ENCODE data around the gene FRK.

FRK gene

DNA sequence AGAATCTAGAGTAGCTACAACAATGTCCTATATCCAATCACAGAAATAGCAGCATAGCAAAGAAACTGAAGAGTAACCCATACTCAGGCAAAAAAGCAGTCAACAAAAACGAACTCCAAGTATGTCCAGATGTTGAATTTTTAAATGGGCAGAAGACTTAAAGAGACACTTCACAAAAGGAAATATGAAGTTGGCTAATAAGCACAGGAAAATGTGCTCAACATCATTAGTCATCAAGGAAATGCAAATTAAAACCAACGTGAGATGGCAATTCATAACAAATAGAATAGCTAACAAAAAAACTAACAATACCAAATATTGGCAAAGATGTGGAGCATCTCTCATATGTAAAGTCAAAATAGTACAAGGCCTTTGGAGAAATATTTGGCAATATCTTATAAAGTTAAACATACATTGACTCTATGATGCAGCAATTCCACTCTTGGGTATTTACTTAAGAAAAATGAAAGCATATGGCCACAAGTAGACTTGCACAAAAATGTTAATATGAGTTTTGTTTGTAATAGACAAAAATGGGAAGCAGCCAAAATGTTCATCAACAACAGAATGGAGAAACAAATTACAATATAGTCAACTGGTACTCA is 37.7 kb downstream of the FRK start:
- no peak overlapping the region for H3K4me3 ChIP-seq (ENCODE audit: insufficient read depth, low read depth, low read length, poor library complexity, severe bottlenecking)
- H3K27me3 ChIP-seq (replicated peaks; ENCODE audit: control insufficient read depth, insufficient read depth, low read length, poor library complexity, severe bottlenecking) = no peaks in the 10 kb centered on the region
- H3K27ac ChIP-seq (ENCODE audit: insufficient read depth, low read length, poor library complexity, severe bottlenecking) = no peak overlapping the region
- H3K9me3 ChIP-seq (ENCODE audit: control insufficient read depth, low read length) = no peaks in the 10 kb centered on the region
- no peaks in the 10 kb centered on the region for H3K36me3 ChIP-seq (ENCODE audit: control insufficient read depth, insufficient read depth, low read length)
- DNase-seq = no peak
- no peaks in the 10 kb centered on the region for H3K4me1 ChIP-seq (ENCODE audit: control insufficient read depth, insufficient read depth, low read length, poor library complexity, severe bottlenecking)

DNA sequence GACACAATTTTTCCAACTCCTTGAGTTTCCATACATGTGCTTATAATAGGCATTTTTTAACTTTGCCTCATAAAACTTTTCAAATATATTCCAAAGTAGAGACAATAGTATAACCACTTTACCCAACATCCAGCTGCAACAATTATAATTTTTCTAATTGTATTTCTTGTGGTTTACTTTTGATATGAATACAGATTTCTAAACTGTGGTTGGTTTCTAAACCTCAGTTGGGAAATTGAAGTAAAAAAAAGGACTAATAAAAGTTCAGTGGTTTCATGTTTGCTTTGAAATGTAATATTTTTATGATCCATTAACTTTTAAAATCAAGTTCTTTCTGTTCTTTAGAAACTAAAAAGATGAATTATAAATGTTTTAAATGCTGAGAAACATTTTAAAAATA is 40.0 kb downstream of the FRK start:
- no peaks in the 10 kb centered on the region for H3K4me1 ChIP-seq (ENCODE audit: control insufficient read depth, insufficient read depth, low read length, poor library complexity, severe bottlenecking)
- H3K27me3 ChIP-seq (replicated peaks; ENCODE audit: control insufficient read depth, insufficient read depth, low read length, poor library complexity, severe bottlenecking) = no peaks in the 10 kb centered on the region
- DNase-seq = no peak
- no peak overlapping the region for H3K4me3 ChIP-seq (ENCODE audit: insufficient read depth, low read depth, low read length, poor library complexity, severe bottlenecking)
- H3K36me3 ChIP-seq (ENCODE audit: control insufficient read depth, insufficient read depth, low read length) = no peaks in the 10 kb centered on the region
- no peak overlapping the region for H3K27ac ChIP-seq (ENCODE audit: insufficient read depth, low read length, poor library complexity, severe bottlenecking)
- H3K9me3 ChIP-seq (ENCODE audit: control insufficient read depth, low read length) = no peaks in the 10 kb centered on the region

DNA sequence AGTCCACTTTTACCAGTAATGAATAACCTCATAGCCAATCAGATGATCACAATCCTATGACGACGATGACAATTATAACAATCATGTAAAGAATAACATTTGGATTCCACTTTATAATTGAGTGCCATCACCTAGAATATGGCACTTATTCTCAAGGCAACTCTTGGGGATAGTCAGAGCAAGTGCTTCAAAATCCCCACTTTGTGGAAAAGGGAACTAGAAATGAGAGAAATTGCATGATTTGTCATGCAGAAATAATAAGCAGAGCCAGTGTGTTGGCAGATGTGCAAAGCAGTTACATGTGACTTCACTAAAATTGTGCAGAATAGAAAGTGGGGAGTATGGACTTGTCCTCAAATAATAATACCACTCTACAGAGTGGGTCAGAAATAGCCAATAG is 41.3 kb downstream of the FRK start:
- H3K36me3 ChIP-seq (ENCODE audit: control insufficient read depth, insufficient read depth, low read length) = no peaks in the 10 kb centered on the region
- no peaks in the 10 kb centered on the region for H3K4me1 ChIP-seq (ENCODE audit: control insufficient read depth, insufficient read depth, low read length, poor library complexity, severe bottlenecking)
- no peak overlapping the region for H3K27ac ChIP-seq (ENCODE audit: insufficient read depth, low read length, poor library complexity, severe bottlenecking)
- no peaks in the 10 kb centered on the region for H3K27me3 ChIP-seq (replicated peaks; ENCODE audit: control insufficient read depth, insufficient read depth, low read length, poor library complexity, severe bottlenecking)
- no peak for DNase-seq
- H3K9me3 ChIP-seq (ENCODE audit: control insufficient read depth, low read length) = no peaks in the 10 kb centered on the region
- no peak overlapping the region for H3K4me3 ChIP-seq (ENCODE audit: insufficient read depth, low read depth, low read length, poor library complexity, severe bottlenecking)

DNA sequence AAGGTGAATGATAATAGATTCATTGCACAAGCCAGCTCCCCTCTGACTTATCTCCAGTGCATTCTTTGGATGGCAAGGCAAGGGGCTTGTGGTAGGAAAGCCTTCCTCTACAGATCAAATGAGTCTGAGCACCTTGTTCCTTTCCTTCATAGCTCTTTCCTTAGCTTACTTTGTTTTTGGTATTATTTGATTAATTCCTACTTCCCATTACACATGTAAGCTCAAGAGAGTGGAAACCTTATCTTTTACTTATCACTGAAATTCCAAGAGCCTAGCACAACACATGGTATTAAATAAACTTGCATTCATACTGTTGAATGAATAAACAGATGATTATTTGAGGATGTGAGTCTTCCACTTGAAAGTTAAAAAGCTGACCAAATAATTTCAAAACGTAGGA is 41.7 kb downstream of the FRK start:
- H3K27ac ChIP-seq (ENCODE audit: insufficient read depth, low read length, poor library complexity, severe bottlenecking) = no peak overlapping the region
- no peak for DNase-seq
- no peaks in the 10 kb centered on the region for H3K9me3 ChIP-seq (ENCODE audit: control insufficient read depth, low read length)

DNA sequence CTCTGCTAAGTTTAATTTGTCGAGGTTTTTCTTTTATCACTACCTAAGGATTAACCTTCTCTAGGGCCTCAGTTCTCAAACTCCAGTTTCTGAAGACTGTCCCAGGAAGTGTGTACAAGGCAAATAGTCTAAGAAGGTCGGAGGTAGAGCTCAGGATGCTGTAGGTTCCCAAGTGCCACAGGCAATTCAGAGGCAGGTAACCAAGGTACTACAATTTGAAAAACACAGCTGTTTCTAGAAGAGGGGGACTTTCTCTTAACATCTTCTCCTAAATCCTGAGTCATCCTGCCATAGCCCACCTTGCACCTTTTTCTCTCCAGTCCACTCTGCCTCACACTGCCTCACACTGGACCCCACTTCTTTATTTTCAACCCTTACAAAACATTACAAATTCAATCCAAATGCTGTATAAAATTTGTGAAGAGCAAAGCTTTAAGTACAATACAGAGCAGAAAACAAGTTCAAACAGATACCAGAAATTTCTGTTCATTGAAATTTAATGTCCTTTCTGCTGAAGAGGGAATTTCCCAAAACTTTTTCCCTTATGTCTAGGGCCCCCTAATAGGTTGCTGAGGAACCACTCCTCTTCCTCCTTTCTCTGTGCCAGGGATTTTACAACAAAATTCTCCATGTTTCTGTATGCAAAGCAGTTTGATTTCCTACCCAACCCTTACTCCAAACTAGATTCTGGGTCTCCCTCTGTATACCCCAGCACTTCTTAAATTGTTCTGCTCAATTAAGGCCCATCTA is 43.0 kb downstream of the FRK start:
- H3K27ac ChIP-seq (ENCODE audit: insufficient read depth, low read length, poor library complexity, severe bottlenecking) = no peak overlapping the region

More for the DNA sequence above, 41.7 kb downstream of the FRK start:
- Histone ChIP-seq H3K4me3 (ENCODE audit: insufficient read depth, low read depth, low read length, poor library complexity, severe bottlenecking) (no peak overlapping the region), H3K4me1 (ENCODE audit: control insufficient read depth, insufficient read depth, low read length, poor library complexity, severe bottlenecking) (no peaks in the 10 kb centered on the region), H3K36me3 (ENCODE audit: control insufficient read depth, insufficient read depth, low read length) (no peaks in the 10 kb centered on the region), H3K27me3 (replicated peaks; ENCODE audit: control insufficient read depth, insufficient read depth, low read length, poor library complexity, severe bottlenecking) (no peaks in the 10 kb centered on the region)

DNA sequence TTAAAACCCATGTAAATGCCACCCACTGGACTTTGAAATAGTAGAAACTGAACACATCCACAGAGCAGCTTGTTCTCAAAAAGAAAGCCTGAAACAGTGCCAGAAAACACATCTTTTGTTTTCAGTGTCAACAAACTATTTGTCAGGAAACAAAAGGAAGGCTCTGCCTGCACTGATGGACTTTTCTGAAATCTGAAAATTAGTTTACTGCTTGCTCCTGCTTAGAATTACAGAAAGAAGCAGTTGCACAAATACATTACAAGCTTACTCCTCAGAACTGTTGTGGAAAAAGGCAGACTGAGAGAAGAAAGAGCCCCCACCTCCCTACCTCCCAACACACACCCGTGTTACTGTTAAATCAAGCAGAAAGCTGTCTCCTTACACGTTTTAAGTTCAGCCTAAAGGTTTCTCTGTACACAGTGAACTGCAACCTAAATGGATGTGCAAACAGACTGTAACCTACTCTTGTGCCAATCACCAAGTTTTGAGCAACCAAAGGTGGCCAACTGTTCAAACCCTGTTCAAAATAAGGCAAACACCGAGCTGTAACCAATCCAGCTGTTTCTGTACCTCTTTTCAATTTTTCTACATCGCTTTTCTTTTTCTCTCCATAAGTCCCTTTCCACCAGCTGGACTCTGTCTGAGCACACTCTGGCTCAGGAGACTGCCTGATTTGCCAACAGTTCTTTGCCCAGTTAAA is 43.7 kb downstream of the FRK start:
- DNase-seq = no peak
- Histone ChIP-seq H3K27me3 (replicated peaks; ENCODE audit: control insufficient read depth, insufficient read depth, low read length, poor library complexity, severe bottlenecking) (no peaks in the 10 kb centered on the region), H3K4me3 (ENCODE audit: insufficient read depth, low read depth, low read length, poor library complexity, severe bottlenecking) (no peak overlapping the region), H3K36me3 (ENCODE audit: control insufficient read depth, insufficient read depth, low read length) (no peaks in the 10 kb centered on the region), H3K4me1 (ENCODE audit: control insufficient read depth, insufficient read depth, low read length, poor library complexity, severe bottlenecking) (no peaks in the 10 kb centered on the region), H3K9me3 (ENCODE audit: control insufficient read depth, low read length) (no peaks in the 10 kb centered on the region), H3K27ac (ENCODE audit: insufficient read depth, low read length, poor library complexity, severe bottlenecking) (no peak overlapping the region)

More for the DNA sequence above, 43.0 kb downstream of the FRK start:
- Histone ChIP-seq H3K36me3 (ENCODE audit: control insufficient read depth, insufficient read depth, low read length) (no peaks in the 10 kb centered on the region), H3K27me3 (replicated peaks; ENCODE audit: control insufficient read depth, insufficient read depth, low read length, poor library complexity, severe bottlenecking) (no peaks in the 10 kb centered on the region), H3K4me3 (ENCODE audit: insufficient read depth, low read depth, low read length, poor library complexity, severe bottlenecking) (no peak overlapping the region), H3K4me1 (ENCODE audit: control insufficient read depth, insufficient read depth, low read length, poor library complexity, severe bottlenecking) (no peaks in the 10 kb centered on the region), H3K9me3 (ENCODE audit: control insufficient read depth, low read length) (no peaks in the 10 kb centered on the region)
- no peak for DNase-seq

DNA sequence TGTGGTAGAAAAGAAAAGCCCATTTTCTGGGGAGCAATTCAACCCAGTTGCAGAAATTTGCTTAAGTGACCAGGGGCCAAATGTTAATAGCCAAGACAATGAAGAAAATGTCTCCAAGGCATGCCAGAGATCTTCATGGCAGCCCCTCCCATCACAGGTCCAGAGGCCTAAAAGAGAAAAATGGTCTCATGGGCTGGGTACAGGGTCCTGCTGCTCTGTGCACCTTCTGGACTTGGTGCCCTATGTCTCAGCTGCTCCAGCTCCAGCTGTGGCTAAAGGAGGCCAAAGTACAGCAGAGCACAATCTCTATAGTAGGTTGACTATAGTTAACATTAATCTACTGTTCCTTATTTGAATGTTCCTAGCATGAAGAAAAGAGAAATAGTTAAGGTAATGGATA is 44.7 kb downstream of the FRK start:
- Histone ChIP-seq H3K27me3 (replicated peaks; ENCODE audit: control insufficient read depth, insufficient read depth, low read length, poor library complexity, severe bottlenecking) (no peaks in the 10 kb centered on the region), H3K4me3 (ENCODE audit: insufficient read depth, low read depth, low read length, poor library complexity, severe bottlenecking) (no peak overlapping the region), H3K4me1 (ENCODE audit: control insufficient read depth, insufficient read depth, low read length, poor library complexity, severe bottlenecking) (no peaks in the 10 kb centered on the region), H3K27ac (ENCODE audit: insufficient read depth, low read length, poor library complexity, severe bottlenecking) (no peak overlapping the region), H3K9me3 (ENCODE audit: control insufficient read depth, low read length) (no peaks in the 10 kb centered on the region), H3K36me3 (ENCODE audit: control insufficient read depth, insufficient read depth, low read length) (no peaks in the 10 kb centered on the region)
- no peak for DNase-seq

DNA sequence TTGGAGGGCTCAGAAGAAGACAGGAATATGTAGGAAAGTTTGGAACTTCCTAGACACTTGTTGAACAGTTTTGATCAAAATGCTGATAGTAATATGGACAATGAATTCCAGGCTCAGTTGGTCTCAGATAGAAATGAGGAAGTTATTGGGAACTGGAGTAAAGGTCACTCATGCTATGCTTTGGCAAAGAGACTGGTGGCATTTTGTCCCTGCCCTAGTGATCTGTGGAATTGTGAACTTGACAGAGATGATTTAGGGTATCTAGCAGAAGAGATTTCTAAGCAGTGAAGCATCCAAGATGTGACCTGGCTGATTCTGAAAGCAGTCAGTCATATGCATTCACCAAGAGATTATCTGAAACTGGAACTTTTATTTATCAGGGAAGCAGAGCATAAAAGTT is 45.1 kb downstream of the FRK start:
- no peaks in the 10 kb centered on the region for H3K27me3 ChIP-seq (replicated peaks; ENCODE audit: control insufficient read depth, insufficient read depth, low read length, poor library complexity, severe bottlenecking)
- no peaks in the 10 kb centered on the region for H3K9me3 ChIP-seq (ENCODE audit: control insufficient read depth, low read length)
- DNase-seq = no peak
- H3K4me3 ChIP-seq (ENCODE audit: insufficient read depth, low read depth, low read length, poor library complexity, severe bottlenecking) = no peak overlapping the region
- H3K4me1 ChIP-seq (ENCODE audit: control insufficient read depth, insufficient read depth, low read length, poor library complexity, severe bottlenecking) = no peaks in the 10 kb centered on the region
- no peaks in the 10 kb centered on the region for H3K36me3 ChIP-seq (ENCODE audit: control insufficient read depth, insufficient read depth, low read length)
- no peak overlapping the region for H3K27ac ChIP-seq (ENCODE audit: insufficient read depth, low read length, poor library complexity, severe bottlenecking)

DNA sequence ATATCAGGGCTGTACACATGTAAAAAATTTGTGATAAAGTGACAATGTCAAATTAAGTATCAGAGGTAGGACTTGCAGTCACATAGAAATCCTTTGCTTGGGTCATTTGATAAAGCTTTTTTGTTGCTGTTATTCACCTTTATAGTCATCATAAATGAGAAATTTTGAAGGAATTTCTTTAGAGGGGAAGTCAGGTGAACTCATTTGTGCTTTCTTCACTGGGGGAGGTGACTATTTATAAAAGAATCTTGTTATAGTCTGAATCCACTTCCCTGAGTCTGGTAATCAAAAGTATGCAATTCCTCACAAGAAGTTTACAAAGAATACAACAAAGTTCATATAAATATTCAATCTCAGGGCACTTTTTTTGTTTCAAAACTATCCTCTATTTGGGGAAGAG is 47.7 kb downstream of the FRK start:
- H3K27me3 ChIP-seq (replicated peaks; ENCODE audit: control insufficient read depth, insufficient read depth, low read length, poor library complexity, severe bottlenecking) = no peaks in the 10 kb centered on the region
- H3K27ac ChIP-seq (ENCODE audit: insufficient read depth, low read length, poor library complexity, severe bottlenecking) = no peak overlapping the region
- DNase-seq = no peak
- no peaks in the 10 kb centered on the region for H3K36me3 ChIP-seq (ENCODE audit: control insufficient read depth, insufficient read depth, low read length)
- H3K4me3 ChIP-seq (ENCODE audit: insufficient read depth, low read depth, low read length, poor library complexity, severe bottlenecking) = no peak overlapping the region
- no peaks in the 10 kb centered on the region for H3K4me1 ChIP-seq (ENCODE audit: control insufficient read depth, insufficient read depth, low read length, poor library complexity, severe bottlenecking)
- no peaks in the 10 kb centered on the region for H3K9me3 ChIP-seq (ENCODE audit: control insufficient read depth, low read length)

DNA sequence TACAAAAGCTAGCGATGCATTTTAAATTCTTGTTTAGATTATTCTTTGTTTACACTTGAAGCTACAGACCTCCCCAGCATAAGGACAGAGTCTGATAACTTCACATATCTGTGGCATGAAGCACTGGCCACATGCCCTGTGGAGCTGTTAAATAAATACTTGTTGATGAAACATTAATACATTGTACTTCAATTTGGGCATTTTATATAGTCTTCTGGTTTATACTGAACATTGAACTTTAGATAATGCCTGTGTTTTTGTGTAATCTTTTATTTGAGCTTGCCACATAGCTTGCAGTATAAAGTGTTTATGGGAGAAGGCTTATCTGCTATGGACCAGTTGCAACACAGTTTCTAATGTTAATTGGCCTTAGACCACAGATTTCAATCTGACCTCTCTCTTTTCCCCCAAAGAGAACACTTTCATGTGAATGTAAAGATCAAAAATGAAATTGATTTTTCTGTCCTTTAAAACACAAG is 48.2 kb downstream of the FRK start:
- H3K4me1 ChIP-seq (ENCODE audit: control insufficient read depth, insufficient read depth, low read length, poor library complexity, severe bottlenecking) = no peaks in the 10 kb centered on the region
- no peak overlapping the region for H3K27ac ChIP-seq (ENCODE audit: insufficient read depth, low read length, poor library complexity, severe bottlenecking)
- H3K4me3 ChIP-seq (ENCODE audit: insufficient read depth, low read depth, low read length, poor library complexity, severe bottlenecking) = no peak overlapping the region
- DNase-seq = no peak
- no peaks in the 10 kb centered on the region for H3K27me3 ChIP-seq (replicated peaks; ENCODE audit: control insufficient read depth, insufficient read depth, low read length, poor library complexity, severe bottlenecking)
- no peaks in the 10 kb centered on the region for H3K9me3 ChIP-seq (ENCODE audit: control insufficient read depth, low read length)
- no peaks in the 10 kb centered on the region for H3K36me3 ChIP-seq (ENCODE audit: control insufficient read depth, insufficient read depth, low read length)
